Thyroid gland (tissue), 4 donors: Measurements from ENCODE around the gene INSM2. TPM values are rescaled to one million over a fixed set of nuclear protein-coding genes. Genes with fewer than 3 reads are reported as not detected.

Experiments used
- DNase-seq, 2 donors: peaks; one replicate each; pipeline ENCODE4 v3.0.0-alpha.2; 2019
- H3K27ac ChIP-seq, 3 donors: fragments of 200-600 bp; sonication (generic); 1 replicate in 2 of 3; 2 replicates in 1 of 3; pipeline ENCODE4 v1.5.1; 2016 to 2019; ENCODE audit warnings: mild to moderate bottlenecking in 1 of 3, moderate library complexity in 1 of 3
- H3K27me3 ChIP-seq: fragments of 200-600 bp; sonication (generic); one replicate; pipeline ENCODE4 v1.5.1; 2019
- H3K36me3 ChIP-seq, 2 donors: fragments of 200-600 bp; sonication (generic); one replicate each; pipeline ENCODE4 v1.5.1; 2016 to 2019
- H3K4me1 ChIP-seq, 2 donors: fragments of 200-600 bp; sonication (generic); one replicate each; pipeline ENCODE4 v1.5.1; 2017 to 2019
- H3K4me3 ChIP-seq, 3 donors: fragments of 200-600 bp; sonication (generic); replicated peaks in 1 of 3; 1 replicate in 2 of 3; 2 replicates in 1 of 3; pipeline ENCODE4 v1.5.1; 2016; ENCODE audit warnings: mild to moderate bottlenecking in 1 of 3
- H3K9me3 ChIP-seq: fragments of 200-600 bp; sonication (generic); one replicate; pipeline ENCODE4 v1.5.1; 2017
- POLR2A ChIP-seq, 2 donors: fragments of 450-650 bp; IDR thresholded peaks; one replicate each; pipeline ENCODE4 v1.6.1; 2017; ENCODE audit warnings: antibody characterized with exemption in 2 of 2, mild to moderate bottlenecking in 2 of 2, moderate library complexity in 1 of 2
- WGBS, 2 donors: methylation state at CpG; one replicate each; pipeline ENCODE4 v1.1.5; 2017; 5-methylcytosine and 5-hydroxymethylcytosine counted together
- intact Hi-C: fragments of 100-400 bp; cut with DNase I; formaldehyde crosslinking; loops from one replicate; pipeline ENCODE4 v1.15.1; 2023
- total RNA-seq, 4 donors: library from RNA; depleted of rRNA; stranded (reverse); fragments of >200 nt; gene quantifications; one replicate each; pipeline ENCODE4 v1.2.3, GENCODE V29; 2016
- TF ChIP-seq, protein P1 (sequence below), 6 experiments: fragments of 200-600 bp in 3 of 6; fragments of 450-650 bp in 3 of 6; sonication (generic) in 3 of 6; IDR thresholded peaks; one replicate each; pipeline ENCODE4 v1.5.1; 2016 to 2019; ENCODE audit warnings: antibody characterized with exemption in 6 of 6, mild to moderate bottlenecking in 2 of 6, inconsistent platforms in 1 of 6, moderate library complexity in 1 of 6

Gene INSM2
- total RNA-seq, 4 donors from 2014 or later: not detected

DNA sequence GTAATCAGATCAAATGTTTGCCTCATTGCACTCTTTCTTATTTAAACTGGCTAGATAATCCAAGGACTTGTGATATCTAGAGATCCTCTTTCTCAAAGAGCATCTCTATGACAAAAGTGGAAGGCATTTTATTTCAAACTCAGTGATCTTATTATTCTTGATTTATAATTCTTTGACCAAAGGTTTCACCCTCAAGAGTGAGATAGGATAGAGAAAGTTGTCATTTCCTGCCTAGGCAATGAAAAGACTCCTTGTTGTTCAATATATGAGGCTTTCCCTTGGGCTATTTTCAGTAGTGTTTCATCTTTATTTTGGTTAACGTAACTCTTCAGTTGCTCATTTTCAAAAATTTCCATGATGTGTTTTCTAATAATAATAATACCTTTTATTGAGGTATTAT, 18.0 kb upstream of the INSM2 start:
- TF ChIP-seq POLR2A (IDR thresholded peaks at IDR 0.05): no peak
- TF ChIP-seq, protein P1, sequence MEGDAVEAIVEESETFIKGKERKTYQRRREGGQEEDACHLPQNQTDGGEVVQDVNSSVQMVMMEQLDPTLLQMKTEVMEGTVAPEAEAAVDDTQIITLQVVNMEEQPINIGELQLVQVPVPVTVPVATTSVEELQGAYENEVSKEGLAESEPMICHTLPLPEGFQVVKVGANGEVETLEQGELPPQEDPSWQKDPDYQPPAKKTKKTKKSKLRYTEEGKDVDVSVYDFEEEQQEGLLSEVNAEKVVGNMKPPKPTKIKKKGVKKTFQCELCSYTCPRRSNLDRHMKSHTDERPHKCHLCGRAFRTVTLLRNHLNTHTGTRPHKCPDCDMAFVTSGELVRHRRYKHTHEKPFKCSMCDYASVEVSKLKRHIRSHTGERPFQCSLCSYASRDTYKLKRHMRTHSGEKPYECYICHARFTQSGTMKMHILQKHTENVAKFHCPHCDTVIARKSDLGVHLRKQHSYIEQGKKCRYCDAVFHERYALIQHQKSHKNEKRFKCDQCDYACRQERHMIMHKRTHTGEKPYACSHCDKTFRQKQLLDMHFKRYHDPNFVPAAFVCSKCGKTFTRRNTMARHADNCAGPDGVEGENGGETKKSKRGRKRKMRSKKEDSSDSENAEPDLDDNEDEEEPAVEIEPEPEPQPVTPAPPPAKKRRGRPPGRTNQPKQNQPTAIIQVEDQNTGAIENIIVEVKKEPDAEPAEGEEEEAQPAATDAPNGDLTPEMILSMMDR (IDR thresholded peaks at IDR 0.05): no peak
- Histone ChIP-seq H3K27ac (no peak overlapping the region), H3K27me3 (no peaks in the 10 kb centered on the region), H3K9me3 (no peaks in the 10 kb centered on the region), H3K4me1 (no peaks in the 10 kb centered on the region), H3K36me3 (no peaks in the 10 kb centered on the region), H3K4me3 (no peak overlapping the region)
- WGBS, 2 donors: 84 to 85% methylated on average over 1 of the region's 1 CpG
- no peak for DNase-seq
- intact Hi-C loops: no loop called here

DNA sequence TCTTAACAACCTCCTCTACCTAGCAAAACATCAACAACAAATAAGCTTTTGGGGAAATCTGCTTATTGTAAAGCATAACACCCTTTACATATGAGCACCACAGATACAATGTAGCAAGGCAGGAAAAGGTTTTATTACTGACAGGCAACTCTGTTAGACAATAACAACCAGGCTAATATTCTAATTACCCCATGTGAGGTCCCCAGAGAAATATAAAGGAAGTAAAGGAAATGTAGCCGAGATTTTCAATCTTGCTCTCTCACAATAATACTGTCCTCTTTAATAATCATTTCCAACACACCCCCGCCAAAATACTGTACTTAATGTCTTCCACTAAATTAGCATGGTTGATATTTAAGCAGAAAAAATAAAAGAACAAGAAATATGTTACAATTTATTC, 14.0 kb upstream of the INSM2 start:
- WGBS, 2 donors: 64 to 66% methylated on average over 2 of the region's 2 CpGs

DNA sequence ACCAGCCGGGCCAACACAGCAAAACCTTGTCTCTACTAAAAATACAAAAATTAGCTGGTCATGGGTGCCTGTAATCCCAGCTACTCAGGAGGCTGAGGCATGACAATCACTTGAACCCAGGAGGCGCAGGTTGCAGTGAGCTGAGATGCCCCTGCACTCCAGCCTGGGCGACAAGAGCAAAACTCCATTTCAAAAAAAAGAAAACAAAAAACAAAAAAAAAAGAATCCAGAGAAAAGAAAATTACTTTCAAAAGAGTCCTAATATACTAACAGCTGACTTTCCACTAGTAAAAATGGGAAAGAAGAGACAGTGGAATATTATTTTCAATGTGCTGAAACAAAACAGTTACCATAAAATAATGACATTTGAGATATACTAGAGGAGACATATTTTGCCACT, 8.3 kb upstream of the INSM2 start:
- TF ChIP-seq, protein P1 (IDR thresholded peaks at IDR 0.05): no peak
- no peak for TF ChIP-seq POLR2A (IDR thresholded peaks at IDR 0.05)
- no peak overlapping the region for H3K27ac ChIP-seq
- H3K4me3 ChIP-seq: no peak overlapping the region
- H3K27me3 ChIP-seq: no peaks in the 10 kb centered on the region
- no peaks in the 10 kb centered on the region for H3K36me3 ChIP-seq
- DNase-seq: no peak
- no peaks in the 10 kb centered on the region for H3K9me3 ChIP-seq
- intact Hi-C loops: no loop called here
- no peaks in the 10 kb centered on the region for H3K4me1 ChIP-seq
- 87 to 95% methylated on average over 3 of the region's 3 CpGs for WGBS, 2 donors

More for the DNA sequence above, 14.0 kb upstream of the INSM2 start:
- Histone ChIP-seq H3K4me1 (no peaks in the 10 kb centered on the region), H3K36me3 (no peaks in the 10 kb centered on the region), H3K27me3 (no peaks in the 10 kb centered on the region), H3K27ac (no peak overlapping the region), H3K9me3 (no peaks in the 10 kb centered on the region), H3K4me3 (no peak overlapping the region)
- no peak for DNase-seq
- TF ChIP-seq, protein P1 (IDR thresholded peaks at IDR 0.05): no peak
- no peak for TF ChIP-seq POLR2A (IDR thresholded peaks at IDR 0.05)
- intact Hi-C loops: no loop called here

DNA sequence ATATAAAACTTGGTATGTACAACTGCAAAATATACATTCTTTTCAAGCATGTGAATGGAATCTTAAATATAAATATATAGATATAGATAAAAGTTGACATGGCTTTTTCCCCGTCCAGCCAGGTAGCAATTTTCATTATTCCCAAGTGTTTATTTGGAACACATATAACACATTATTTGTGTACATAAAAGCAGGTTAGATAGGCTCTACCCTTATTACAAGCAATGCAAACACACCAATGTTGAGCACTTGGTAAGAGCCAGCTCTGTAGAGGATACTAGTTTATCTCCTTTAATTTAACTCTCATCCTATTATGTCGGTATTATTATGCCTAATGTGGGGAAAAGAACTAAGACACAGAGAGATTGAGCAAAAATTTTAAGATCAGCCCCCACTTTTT, 7.0 kb upstream of the INSM2 start:
- intact Hi-C loops: no loop called here
- no peak overlapping the region for H3K4me3 ChIP-seq

DNA sequence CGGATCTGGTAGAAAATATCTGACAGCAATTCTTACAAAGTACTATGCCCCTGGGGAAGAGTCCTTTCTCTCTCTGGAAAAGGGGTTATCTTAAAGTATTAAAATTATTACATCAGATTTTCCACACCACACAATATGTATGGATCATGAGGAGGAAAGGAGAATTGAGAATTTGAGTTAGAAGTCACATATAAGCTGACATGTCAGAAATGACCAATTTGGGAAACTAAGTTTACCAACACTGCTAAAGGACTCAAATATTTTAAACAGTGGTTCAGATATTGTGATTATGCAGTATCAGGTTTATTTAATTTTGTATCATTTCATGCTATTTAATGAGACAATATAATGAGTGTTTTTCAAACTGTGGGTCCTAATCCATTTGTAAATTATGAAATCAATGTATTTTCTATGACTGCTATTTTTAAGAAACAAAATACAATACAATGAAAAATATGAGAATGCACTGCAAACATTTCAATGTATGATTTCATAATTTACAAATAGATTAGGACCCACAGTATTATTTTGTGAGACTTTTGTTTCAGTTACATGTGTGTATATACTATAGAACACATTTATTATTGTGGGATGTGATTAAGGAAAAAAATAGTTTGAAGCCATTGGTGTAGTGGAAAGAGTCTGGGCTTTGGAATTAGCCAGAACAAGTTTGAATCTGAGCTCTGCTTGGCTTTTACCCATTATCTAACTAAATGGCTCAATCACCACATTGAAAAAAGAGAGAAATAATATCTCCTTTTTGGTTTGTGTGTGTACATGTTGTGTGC, 1.8 kb upstream of the INSM2 start:
- no peak for DNase-seq
- TF ChIP-seq POLR2A (IDR thresholded peaks at IDR 0.05): no peak
- TF ChIP-seq, protein P1 (IDR thresholded peaks at IDR 0.05): no peak
- Histone ChIP-seq H3K36me3 (no peaks in the 10 kb centered on the region), H3K9me3 (no peaks in the 10 kb centered on the region), H3K4me1 (peaks cover 27 to 29% of the 10 kb centered on the region in 2 donors), H3K27me3 (peaks cover 20% of the 10 kb centered on the region), H3K27ac (no peak overlapping the region), H3K4me3 (no peak overlapping the region)
- intact Hi-C loops: no loop called here
- 79 to 89% methylated on average over 1 of the region's 1 CpG for WGBS, 2 donors

More for the DNA sequence above, 7.0 kb upstream of the INSM2 start:
- TF ChIP-seq, protein P1 (IDR thresholded peaks at IDR 0.05): no peak
- TF ChIP-seq POLR2A (IDR thresholded peaks at IDR 0.05): no peak
- WGBS, 2 donors: 88 to 89% methylated on average over 2 of the region's 2 CpGs
- DNase-seq: no peak
- Histone ChIP-seq H3K27me3 (peaks cover 4% of the 10 kb centered on the region), H3K36me3 (no peaks in the 10 kb centered on the region), H3K4me1 (no peaks in the 10 kb centered on the region), H3K27ac (no peak overlapping the region), H3K9me3 (no peaks in the 10 kb centered on the region)
